GM10847 (cell line): ENCODE data around the gene DIPK1B.

ENCODE experiments used
- POLR2A ChIP-seq: IDR thresholded peaks from 2 replicates; pipeline ENCODE4 v1.6.1; 2011; ENCODE audit not compliant: insufficient read length; ENCODE audit errors: extremely low read depth

Gene DIPK1B

GRCh38 chr9:136697821-136698526 lies 14.4 kb upstream of the DIPK1B start:
- no peak for TF ChIP-seq POLR2A

- TF ChIP-seq POLR2A, result no peak
Measured at GRCh38 chr9:136698635-136699246, 13.6 kb upstream of the DIPK1B start.

GRCh38 chr9:136700304-136700703 lies 12.1 kb upstream of the DIPK1B start:
- no peak for TF ChIP-seq POLR2A

DNA sequence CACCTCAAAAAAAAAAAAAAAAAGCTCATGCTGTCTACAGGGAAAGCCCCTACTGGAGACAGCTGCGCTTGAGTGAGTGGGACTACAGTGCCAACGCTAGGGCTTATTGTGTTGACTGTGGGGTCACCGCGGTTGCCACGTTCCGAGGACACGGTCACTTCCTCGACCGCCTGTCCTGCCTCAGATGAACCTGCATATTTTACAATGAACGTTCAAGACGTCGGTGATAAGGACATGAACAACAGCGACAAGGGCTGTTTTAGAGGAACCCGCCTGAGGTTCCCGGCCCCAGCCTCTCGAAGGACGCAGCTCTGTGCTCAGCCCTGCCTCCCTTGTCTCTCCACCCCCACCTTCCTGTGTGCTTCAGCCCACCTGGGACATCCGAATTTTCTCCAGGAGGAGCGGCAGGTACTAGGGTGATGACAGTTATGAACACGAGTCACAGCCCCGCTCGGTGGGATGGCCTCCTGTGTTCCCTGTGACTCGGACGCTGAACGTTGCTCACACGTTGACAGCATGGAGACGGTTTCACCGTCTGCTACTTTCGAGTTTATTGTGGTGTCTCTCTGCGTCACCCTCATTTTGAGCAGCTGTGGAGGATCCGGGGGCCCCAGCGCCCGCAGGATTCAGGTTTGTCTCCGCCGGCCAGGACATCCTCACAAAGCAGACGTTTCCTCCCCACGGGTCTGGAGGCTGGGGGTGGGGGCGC lies 11.3 kb upstream of the DIPK1B start:
- TF ChIP-seq POLR2A, result no peak

- TF ChIP-seq POLR2A, result no peak
Measured at GRCh38 chr9:136701668-136702053, 10.7 kb upstream of the DIPK1B start.

DNA sequence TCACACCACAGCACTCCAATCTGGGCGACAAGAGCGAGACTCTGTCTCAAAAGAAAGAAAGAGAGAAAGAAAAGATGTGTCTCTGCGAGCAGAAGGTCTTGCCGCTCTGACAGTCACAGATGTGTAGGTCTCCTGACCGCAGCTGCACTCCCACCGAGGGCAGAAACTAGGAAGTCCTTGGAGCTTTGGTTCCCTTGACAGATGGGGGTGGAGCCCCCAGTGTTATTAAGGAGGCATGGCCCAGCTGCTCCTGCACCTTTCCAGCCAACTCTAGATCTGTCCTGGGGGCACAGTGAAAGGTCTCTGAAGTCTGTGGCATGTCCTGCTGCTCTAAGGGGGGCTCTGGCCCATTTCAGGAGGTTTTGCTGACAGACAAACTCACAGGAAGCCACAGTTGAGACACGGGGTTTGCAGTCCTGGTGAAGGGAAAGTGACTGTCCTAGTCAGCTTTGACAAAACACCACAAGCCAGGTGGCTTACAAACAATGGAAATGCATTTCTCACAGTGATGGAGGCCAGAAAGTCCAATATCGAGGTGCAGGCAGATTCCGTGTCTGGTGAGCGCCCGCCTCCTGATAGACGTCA lies 9.0 kb upstream of the DIPK1B start:
- no peak for TF ChIP-seq POLR2A

GRCh38 chr9:136705564-136705963 lies 6.8 kb upstream of the DIPK1B start:
- no peak for TF ChIP-seq POLR2A

DNA sequence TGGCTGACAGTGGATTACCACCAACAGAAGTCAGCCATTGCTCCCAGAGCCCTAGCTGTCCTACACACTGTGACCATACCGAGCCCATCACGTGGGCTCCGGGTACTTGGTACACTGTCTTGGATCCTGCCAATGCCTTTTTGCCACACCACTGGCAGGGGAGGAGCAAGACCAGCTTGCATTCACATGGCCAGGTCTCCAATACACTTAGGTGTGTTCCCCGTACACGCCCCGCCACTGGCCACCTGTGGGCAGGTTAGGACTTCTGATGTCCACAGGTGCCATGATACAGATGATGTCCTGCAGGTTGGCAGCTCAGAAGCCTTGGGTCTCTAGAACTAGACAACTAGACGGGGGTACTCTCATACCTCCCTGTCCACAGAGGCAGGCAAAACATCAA lies 5.4 kb upstream of the DIPK1B start:
- TF ChIP-seq POLR2A, result no peak

GRCh38 chr9:136707849-136708517 lies 4.4 kb upstream of the DIPK1B start:
- TF ChIP-seq POLR2A, result no peak

- TF ChIP-seq POLR2A, result no peak
Measured at GRCh38 chr9:136709454-136710109, 2.8 kb upstream of the DIPK1B start.

GRCh38 chr9:136710543-136710942 lies 1.8 kb upstream of the DIPK1B start:
- TF ChIP-seq POLR2A, result no peak

- no peak for TF ChIP-seq POLR2A
Measured at GRCh38 chr9:136712690-136713544, 545 bp downstream of the DIPK1B start.

DNA sequence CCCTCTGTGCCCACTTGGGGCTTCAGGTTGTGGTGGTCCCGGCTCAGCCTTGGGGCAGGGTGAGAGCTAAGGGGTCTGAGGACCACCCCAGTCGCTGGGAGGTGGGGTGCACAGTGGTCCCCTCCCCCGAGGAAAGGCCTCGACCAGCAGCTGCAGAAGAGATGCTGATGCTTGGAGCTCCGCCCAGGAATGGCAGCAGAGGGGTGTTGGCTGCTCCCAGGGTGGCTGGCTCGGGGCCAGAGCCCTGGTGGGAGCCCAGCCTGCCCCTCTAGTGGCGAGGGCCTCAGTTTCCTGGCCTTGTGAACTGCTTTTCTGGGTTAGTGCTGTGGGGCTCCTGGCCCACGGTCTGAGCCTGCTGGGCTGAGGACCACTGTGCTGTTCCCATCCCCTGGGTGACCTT lies 1.2 kb downstream of the DIPK1B start:
- TF ChIP-seq POLR2A, result no peak

GRCh38 chr9:136714096-136714892 lies 1.9 kb downstream of the DIPK1B start:
- TF ChIP-seq POLR2A, result no peak

- TF ChIP-seq POLR2A, result no peak
Measured at GRCh38 chr9:136714893-136715274, 2.5 kb downstream of the DIPK1B start.
